Peyer's patch (tissue), 4 donors: ENCODE results near the gene RAD51B. TPM values are rescaled to one million over a fixed set of nuclear protein-coding genes. Genes with fewer than 3 reads are reported as not detected.

Experiments
- DNase-seq, 3 donors: peaks; one replicate each; pipeline ENCODE4 v3.0.0-alpha.2; 2017 to 2019
- H3K27ac ChIP-seq, 4 donors: fragments of 200-600 bp; sonication (generic); one replicate each; pipeline ENCODE4 v1.5.1; 2016 to 2019
- H3K27me3 ChIP-seq, 2 donors: fragments of 200-600 bp; sonication (generic); one replicate each; pipeline ENCODE4 v1.5.1; 2019
- H3K36me3 ChIP-seq, 3 donors: fragments of 200-600 bp; sonication (generic); one replicate each; pipeline ENCODE4 v1.5.1; 2016 to 2019
- H3K4me1 ChIP-seq, 4 donors: fragments of 200-600 bp; sonication (generic); one replicate each; pipeline ENCODE4 v1.5.1; 2016 to 2019
- H3K4me3 ChIP-seq, 4 donors: fragments of 200-600 bp; sonication (generic); 1 replicate in 3 of 4; 2 replicates in 1 of 4; pipeline ENCODE4 v1.5.1; 2016 to 2019; ENCODE audit warnings: mild to moderate bottlenecking in 1 of 4
- H3K9me3 ChIP-seq, 4 donors: fragments of 200-600 bp; sonication (generic); one replicate each; pipeline ENCODE4 v1.5.1; 2016 to 2019; ENCODE audit warnings: mild to moderate bottlenecking in 1 of 4
- POLR2A ChIP-seq, 2 donors: fragments of 450-650 bp; IDR thresholded peaks; one replicate each; pipeline ENCODE4 v1.5.1; 2017; ENCODE audit warnings: antibody characterized with exemption in 2 of 2, mild to moderate bottlenecking in 2 of 2, moderate library complexity in 2 of 2
- total RNA-seq, 4 donors: library from RNA; depleted of rRNA; stranded (reverse); fragments of >200 nt; gene quantifications; one replicate each; pipeline ENCODE4 v1.1.0, GENCODE V29; 2016
- TF ChIP-seq, protein P1 (sequence below), 6 experiments: fragments of 450-650 bp in 4 of 6; fragments of 200-600 bp in 2 of 6; sonication (generic) in 1 of 6; IDR thresholded peaks; one replicate each; pipeline ENCODE4 v1.5.1; 2017 to 2019; ENCODE audit warnings: antibody characterized with exemption in 6 of 6, mild to moderate bottlenecking in 3 of 6, moderate library complexity in 1 of 6

RAD51B gene
- total RNA-seq, 4 donors from 2014 or later = 12.6 to 103 (median 33.1) TPM

DNA sequence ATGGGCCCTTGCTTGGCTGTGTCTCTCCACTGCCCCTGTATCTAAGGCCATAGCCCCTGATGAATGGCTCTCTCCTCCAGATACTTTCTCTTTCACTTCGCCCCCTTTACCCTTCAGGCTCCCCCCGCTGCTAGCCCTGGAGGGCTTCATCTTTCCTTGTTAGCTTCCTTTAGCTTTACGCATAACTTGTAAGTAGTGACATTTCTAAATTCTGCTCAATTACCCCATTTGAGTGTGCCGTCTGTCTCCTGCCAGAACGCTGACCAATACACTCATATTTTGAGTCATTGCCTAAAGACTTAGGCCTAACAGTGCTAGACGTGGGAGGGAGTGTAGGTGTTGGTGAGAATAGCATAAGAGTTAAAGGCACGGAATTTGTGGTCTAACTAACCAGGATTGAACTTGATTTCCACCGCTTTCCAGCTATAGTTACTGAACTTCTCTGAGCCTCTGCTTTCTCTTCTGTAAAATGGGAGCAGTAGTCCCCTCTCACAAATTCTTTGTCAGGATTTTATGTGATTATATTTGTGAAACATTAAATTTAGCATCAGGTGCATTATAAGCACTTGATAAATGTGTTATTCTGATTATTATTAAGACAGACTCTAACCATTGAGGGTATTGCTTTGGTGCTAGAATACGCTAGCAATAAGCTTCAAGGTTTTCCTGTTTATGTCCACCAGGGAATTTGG lies 844.0 kb downstream of the RAD51B start:
- TF ChIP-seq, protein P1, sequence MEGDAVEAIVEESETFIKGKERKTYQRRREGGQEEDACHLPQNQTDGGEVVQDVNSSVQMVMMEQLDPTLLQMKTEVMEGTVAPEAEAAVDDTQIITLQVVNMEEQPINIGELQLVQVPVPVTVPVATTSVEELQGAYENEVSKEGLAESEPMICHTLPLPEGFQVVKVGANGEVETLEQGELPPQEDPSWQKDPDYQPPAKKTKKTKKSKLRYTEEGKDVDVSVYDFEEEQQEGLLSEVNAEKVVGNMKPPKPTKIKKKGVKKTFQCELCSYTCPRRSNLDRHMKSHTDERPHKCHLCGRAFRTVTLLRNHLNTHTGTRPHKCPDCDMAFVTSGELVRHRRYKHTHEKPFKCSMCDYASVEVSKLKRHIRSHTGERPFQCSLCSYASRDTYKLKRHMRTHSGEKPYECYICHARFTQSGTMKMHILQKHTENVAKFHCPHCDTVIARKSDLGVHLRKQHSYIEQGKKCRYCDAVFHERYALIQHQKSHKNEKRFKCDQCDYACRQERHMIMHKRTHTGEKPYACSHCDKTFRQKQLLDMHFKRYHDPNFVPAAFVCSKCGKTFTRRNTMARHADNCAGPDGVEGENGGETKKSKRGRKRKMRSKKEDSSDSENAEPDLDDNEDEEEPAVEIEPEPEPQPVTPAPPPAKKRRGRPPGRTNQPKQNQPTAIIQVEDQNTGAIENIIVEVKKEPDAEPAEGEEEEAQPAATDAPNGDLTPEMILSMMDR (IDR thresholded peaks at IDR 0.05) = peak in 1 of 6 experiments; percentile 16
- no peak for TF ChIP-seq POLR2A (IDR thresholded peaks at IDR 0.05)
- Histone ChIP-seq H3K27me3 (no peaks in the 10 kb centered on the region), H3K4me3 (peak overlapping the region in 3 of 4 donors; percentile 14 to 25 (median 25)), H3K27ac (peak overlapping the region; percentile 56 to 66 (median 64)), H3K36me3 (no peaks in the 10 kb centered on the region), H3K9me3 (no peaks in the 10 kb centered on the region), H3K4me1 (peaks cover 0 to 27% (median 0%) of the 10 kb centered on the region in 4 donors)
- no peak for DNase-seq

DNA sequence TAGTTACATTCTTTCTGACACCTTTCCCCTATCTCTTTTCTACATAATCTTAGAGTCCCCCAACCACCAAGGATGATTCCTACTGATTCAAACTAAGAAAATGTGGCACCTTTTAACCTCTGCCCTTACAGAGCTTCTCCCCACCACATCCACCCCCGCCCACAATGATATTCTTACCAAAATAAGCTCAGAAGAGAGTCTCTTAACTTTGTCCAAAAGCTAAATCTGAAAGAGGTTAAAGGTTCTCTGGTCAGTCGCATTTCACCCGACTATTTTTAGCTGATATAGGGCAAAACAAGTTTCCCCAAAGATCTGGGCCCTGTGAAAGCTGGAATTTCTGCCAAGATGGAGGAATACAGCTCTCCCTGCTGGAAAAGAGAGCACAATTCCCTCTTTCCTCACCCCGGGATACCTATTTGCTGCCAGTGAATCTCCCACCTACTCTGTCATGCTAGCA lies 844.7 kb downstream of the RAD51B start:
- Histone ChIP-seq H3K27me3 (no peaks in the 10 kb centered on the region), H3K27ac (peak overlapping the region in 2 of 4 donors; percentile 56 to 65), H3K9me3 (no peaks in the 10 kb centered on the region), H3K4me1 (peaks cover 0 to 27% (median 0%) of the 10 kb centered on the region in 4 donors), H3K36me3 (no peaks in the 10 kb centered on the region), H3K4me3 (no peak overlapping the region)
- no peak for DNase-seq
- no peak for TF ChIP-seq POLR2A (IDR thresholded peaks at IDR 0.05)
- TF ChIP-seq, protein P1 (IDR thresholded peaks at IDR 0.05) = no peak

DNA sequence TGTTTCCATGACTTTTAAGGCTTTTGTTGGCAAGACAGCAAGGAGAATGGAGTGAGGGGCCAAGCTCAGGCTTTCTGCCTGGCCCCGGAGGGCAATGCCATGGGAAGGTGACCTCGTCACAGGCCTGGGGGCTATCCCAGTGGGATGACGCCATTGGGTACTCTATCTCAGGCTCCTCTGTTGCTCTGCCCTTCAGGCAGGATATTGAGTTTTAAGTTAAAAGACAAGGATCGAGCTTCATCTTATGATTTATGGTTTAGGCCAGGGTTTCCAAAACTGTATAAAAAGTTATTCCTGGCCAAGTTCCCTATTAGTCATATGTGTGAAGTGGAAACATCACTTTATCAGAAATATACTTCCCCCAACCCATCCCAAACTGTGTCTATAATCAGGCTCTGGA lies 845.6 kb downstream of the RAD51B start:
- DNase-seq = no peak
- Histone ChIP-seq H3K4me3 (no peak overlapping the region), H3K9me3 (no peaks in the 10 kb centered on the region), H3K4me1 (peaks cover 0 to 21% (median 0%) of the 10 kb centered on the region in 4 donors), H3K27me3 (no peaks in the 10 kb centered on the region), H3K27ac (peak overlapping the region in 3 of 4 donors; percentile 24 to 65 (median 40)), H3K36me3 (no peaks in the 10 kb centered on the region)
- TF ChIP-seq, protein P1 (IDR thresholded peaks at IDR 0.05) = no peak
- TF ChIP-seq POLR2A (IDR thresholded peaks at IDR 0.05) = no peak

DNA sequence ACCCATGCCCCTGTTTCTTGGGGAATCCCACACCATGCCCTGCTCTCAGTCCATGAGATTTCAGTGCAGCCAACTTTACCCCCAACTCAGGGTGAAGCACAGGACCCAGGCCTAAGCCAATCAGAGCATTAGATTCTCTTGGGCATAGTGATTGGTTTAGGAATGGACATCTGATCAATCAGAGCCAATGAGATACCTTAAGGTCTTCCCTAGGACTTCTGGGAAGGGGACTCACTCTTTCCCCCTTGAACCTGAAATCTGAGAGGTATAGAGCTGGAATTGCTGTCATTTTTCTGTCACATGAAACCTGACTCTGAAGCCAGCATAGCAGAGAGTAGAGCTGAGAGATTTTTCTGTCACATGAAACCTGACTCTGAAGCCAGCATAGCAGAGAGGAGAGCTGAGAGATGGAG lies 846.2 kb downstream of the RAD51B start:
- no peak for TF ChIP-seq POLR2A (IDR thresholded peaks at IDR 0.05)
- TF ChIP-seq, protein P1 (IDR thresholded peaks at IDR 0.05) = no peak
- Histone ChIP-seq H3K4me3 (no peak overlapping the region), H3K9me3 (no peaks in the 10 kb centered on the region), H3K4me1 (peaks cover 0 to 25% (median 0%) of the 10 kb centered on the region in 4 donors), H3K36me3 (no peaks in the 10 kb centered on the region), H3K27ac (peak overlapping the region; percentile 24 to 65 (median 36)), H3K27me3 (no peaks in the 10 kb centered on the region)
- no peak for DNase-seq

DNA sequence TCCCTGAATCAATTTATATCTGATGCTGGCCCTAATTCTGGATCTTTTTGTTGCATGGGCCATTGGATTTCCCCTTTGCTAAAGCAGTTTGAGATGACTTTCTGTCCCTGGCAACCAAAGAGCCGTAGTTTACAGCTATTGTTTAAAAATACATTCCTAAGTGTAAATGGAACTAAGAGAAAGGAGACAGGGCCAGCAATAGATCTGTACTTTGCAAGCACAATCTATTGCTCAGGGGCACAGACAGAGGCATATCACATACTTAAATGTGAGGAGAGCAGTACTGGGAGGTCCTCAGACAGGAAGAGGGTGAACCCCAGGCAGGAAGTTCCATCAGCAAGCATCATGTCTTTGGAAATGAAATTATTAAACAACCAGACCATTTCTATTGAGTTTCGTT lies 846.7 kb downstream of the RAD51B start:
- Histone ChIP-seq H3K4me1 (peaks cover 0 to 30% (median 0%) of the 10 kb centered on the region in 4 donors), H3K27me3 (no peaks in the 10 kb centered on the region), H3K9me3 (no peaks in the 10 kb centered on the region), H3K4me3 (no peak overlapping the region), H3K27ac (peak overlapping the region in 3 of 4 donors; percentile 33 to 65 (median 40)), H3K36me3 (no peaks in the 10 kb centered on the region)
- DNase-seq = no peak
- TF ChIP-seq POLR2A (IDR thresholded peaks at IDR 0.05) = no peak
- TF ChIP-seq, protein P1 (IDR thresholded peaks at IDR 0.05) = no peak
